ENCODE measurements around the gene VAV2. TPM values are rescaled to one million over a fixed set of nuclear protein-coding genes. Genes with fewer than 3 reads are reported as not detected.
A peak's percentile ranks its signal among the peaks of the same experiment; 100 is the strongest.

The VAV2 gene
- total and polyA plus RNA-seq, 8 donors, result 25.3 to 44.1 (median 35.5) TPM

DNA sequence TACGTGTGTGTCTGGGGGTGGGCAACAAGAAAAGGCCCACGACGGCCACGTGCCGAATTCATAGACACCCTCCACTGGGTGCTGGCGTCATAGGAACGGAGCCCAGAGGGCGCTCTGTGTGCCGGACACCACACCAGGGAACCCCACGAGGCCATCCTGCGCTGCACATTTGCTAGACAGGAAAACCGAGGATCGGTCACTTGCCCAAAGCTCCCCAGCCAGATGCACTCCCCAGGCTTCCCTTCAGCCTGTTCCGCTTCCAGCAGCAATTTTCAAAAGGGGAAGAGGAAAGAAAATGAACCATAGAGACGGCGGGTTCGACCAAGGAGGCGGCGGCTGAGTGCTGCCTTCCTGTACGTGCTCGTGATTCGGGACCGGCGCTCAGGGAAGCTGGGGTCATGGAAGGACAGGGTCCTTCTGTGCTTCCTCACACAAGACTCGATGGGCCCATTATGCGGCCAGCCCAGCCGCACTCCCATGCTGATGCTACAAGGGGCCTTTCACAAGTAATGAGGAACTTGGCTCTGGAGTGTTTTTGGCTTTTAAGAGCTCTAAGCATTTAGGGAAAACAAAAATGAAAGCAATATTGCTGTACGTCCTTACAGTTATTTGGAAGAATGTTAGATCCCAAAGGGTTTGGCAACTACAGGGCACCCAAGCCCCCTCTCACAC lies 129.4 kb downstream of the VAV2 start:
- H3K4me1 ChIP-seq, result peaks cover 0 to 22% of the 10 kb centered on the region in 2 donors
- H3K4me3 ChIP-seq, result no peak overlapping the region
- DNase-seq, result peak in 2 of 4 donors; percentile 79 to 87
- TF ChIP-seq, protein P1, sequence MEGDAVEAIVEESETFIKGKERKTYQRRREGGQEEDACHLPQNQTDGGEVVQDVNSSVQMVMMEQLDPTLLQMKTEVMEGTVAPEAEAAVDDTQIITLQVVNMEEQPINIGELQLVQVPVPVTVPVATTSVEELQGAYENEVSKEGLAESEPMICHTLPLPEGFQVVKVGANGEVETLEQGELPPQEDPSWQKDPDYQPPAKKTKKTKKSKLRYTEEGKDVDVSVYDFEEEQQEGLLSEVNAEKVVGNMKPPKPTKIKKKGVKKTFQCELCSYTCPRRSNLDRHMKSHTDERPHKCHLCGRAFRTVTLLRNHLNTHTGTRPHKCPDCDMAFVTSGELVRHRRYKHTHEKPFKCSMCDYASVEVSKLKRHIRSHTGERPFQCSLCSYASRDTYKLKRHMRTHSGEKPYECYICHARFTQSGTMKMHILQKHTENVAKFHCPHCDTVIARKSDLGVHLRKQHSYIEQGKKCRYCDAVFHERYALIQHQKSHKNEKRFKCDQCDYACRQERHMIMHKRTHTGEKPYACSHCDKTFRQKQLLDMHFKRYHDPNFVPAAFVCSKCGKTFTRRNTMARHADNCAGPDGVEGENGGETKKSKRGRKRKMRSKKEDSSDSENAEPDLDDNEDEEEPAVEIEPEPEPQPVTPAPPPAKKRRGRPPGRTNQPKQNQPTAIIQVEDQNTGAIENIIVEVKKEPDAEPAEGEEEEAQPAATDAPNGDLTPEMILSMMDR (IDR thresholded peaks at IDR 0.05), result no peak
- peak overlapping the region; percentile 59 to 78 for H3K27ac ChIP-seq
- intact Hi-C loops (cut with DNase I), result no loop called here
- peaks cover 0 to 7% of the 10 kb centered on the region in 2 donors for H3K36me3 ChIP-seq
- H3K27me3 ChIP-seq, result no peaks in the 10 kb centered on the region
- ATAC-seq, result peak; percentile 64
- peaks cover 0 to 7% of the 10 kb centered on the region in 2 donors for H3K9me3 ChIP-seq

DNA sequence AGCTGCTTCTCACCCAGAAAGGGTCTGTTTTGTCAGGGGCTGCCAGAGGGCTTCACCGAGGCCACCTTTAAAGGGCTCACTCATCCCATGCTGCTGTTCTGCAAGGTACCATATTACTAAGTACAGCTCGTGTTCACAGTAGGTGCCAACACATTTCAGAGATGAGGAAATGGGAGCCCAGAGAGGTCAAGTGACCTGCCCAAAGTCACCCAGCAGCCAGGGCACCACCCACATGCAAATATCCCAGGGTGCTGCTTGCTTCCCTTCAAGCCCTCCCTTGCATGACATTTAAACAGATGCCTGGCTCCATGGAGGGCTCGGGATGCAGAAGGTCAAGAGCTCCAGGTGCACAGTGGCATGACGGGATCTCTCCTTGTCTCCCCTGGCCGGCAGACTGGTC lies 130.4 kb downstream of the VAV2 start:
- Histone ChIP-seq H3K27me3 (no peaks in the 10 kb centered on the region), H3K4me1 (peaks cover 0 to 28% of the 10 kb centered on the region in 2 donors), H3K4me3 (no peak overlapping the region), H3K36me3 (peaks cover 0 to 7% of the 10 kb centered on the region in 2 donors), H3K27ac (no peak overlapping the region), H3K9me3 (peaks cover 0 to 7% of the 10 kb centered on the region in 2 donors)
- DNase-seq, result no peak
- TF ChIP-seq, protein P1 (IDR thresholded peaks at IDR 0.05), result no peak
- intact Hi-C loops (cut with DNase I), result no loop called here
- no peak for ATAC-seq

DNA sequence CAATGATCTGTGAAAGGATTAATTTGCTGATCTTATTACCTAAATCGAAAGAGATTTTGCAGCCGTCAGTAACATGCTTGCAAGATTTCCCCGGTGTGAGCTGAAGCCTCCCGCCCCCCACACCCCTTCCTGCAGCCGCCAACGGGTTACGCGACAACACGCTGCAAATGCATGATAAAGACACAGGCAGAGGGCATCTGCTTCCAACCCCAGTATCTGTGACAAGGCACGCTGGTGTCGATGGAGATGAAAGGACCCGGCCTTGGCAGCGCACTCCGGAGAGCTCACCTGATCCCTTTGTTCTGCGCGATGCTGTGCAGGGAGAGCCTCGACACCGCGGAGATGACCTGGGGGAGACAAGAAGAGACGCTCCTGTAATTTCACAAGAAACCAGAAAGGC lies 131.0 kb downstream of the VAV2 start:
- H3K4me1 ChIP-seq, result peaks cover 0 to 34% of the 10 kb centered on the region in 2 donors
- intact Hi-C loops (cut with DNase I), result no loop called here
- ATAC-seq (no peak), DNase-seq (peak in 1 of 4 donors; percentile 58)
- no peak overlapping the region for H3K27ac ChIP-seq
- peaks cover 0 to 7% of the 10 kb centered on the region in 2 donors for H3K36me3 ChIP-seq
- H3K27me3 ChIP-seq, result no peaks in the 10 kb centered on the region
- TF ChIP-seq, protein P1 (IDR thresholded peaks at IDR 0.05), result no peak
- H3K4me3 ChIP-seq, result no peak overlapping the region
- H3K9me3 ChIP-seq, result peaks cover 0 to 7% of the 10 kb centered on the region in 2 donors

DNA sequence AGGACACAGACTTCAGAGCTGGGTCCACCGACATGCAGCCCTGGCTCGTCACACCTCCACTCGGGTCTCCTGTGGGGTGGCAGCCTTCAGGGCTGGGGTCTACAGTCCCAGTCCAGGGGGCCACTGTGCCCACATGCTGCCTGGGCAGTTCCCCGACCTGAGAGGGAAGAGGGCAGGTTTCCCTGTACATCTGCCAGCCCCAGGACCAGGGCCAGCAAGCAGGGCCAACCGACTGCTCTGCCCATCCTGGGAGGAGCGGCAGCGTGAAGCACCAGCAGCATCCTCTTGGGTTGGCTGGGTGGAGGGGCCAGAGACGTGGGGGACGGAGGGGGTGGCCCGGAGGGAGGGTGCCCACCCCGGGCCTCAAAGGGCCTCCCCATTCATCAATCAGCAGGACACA lies 133.4 kb downstream of the VAV2 start:
- H3K27ac ChIP-seq, result no peak overlapping the region
- TF ChIP-seq, protein P1 (IDR thresholded peaks at IDR 0.05), result no peak
- no peaks in the 10 kb centered on the region for H3K27me3 ChIP-seq
- peaks cover 0 to 7% of the 10 kb centered on the region in 2 donors for H3K36me3 ChIP-seq
- intact Hi-C loops (cut with DNase I), result no loop called here
- peaks cover 0 to 47% of the 10 kb centered on the region in 2 donors for H3K4me1 ChIP-seq
- ATAC-seq (no peak), DNase-seq (peak in 1 of 4 donors; percentile 72)
- no peak overlapping the region for H3K4me3 ChIP-seq
- H3K9me3 ChIP-seq, result no peaks in the 10 kb centered on the region

DNA sequence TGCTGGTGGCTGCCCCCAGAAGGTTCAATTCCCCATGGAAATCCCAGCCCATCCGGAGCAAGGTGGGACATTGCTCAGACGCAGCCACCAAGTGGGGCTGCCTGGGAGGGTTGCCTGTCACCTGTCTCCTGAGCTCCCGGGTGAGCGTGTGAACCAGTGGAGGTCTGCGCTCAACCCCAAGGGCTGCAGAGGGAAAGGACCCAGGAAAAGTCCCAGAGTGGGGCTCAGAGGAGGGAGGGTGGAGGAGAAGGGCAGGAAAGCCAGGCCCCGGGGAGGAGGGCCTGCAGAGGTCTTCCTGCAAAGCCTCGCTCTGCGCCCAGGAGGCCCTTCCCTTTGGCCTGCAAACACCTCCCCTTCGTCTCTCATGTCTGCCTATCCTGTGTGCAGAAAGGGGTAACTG lies 134.5 kb downstream of the VAV2 start:
- intact Hi-C loops (cut with DNase I), result no loop called here
- Histone ChIP-seq H3K27ac (no peak overlapping the region), H3K4me1 (peaks cover 0 to 37% of the 10 kb centered on the region in 2 donors), H3K36me3 (peaks cover 0 to 7% of the 10 kb centered on the region in 2 donors), H3K27me3 (no peaks in the 10 kb centered on the region), H3K9me3 (no peaks in the 10 kb centered on the region), H3K4me3 (no peak overlapping the region)
- ATAC-seq (no peak), DNase-seq (peak in 1 of 4 donors; percentile 64)
- TF ChIP-seq, protein P1 (IDR thresholded peaks at IDR 0.05), result no peak

All from left lung (tissue), 10 donors.